B cell (primary cell): ENCODE measurements around the gene PLA2G6. TPM values are rescaled to one million over a fixed set of nuclear protein-coding genes. Genes with fewer than 3 reads are reported as not detected.

ENCODE experiments used
- ATAC-seq: fragments of 200-7000 bp; cut with Tn5 transposase; one replicate; pipeline ENCODE4 v1.10.0; 2021; ENCODE audit warnings: low read depth, mild to moderate bottlenecking, moderate number of reproducible peaks, moderate library complexity
- CTCF ChIA-PET: fragments of 350-600 bp; sonication (Branson Sonifier 250); formaldehyde crosslinking; loops from one replicate; lab custom pipeline; 2021; ENCODE audit warnings: antibody characterized with exemption, inconsistent platforms; lab: Charles Lee
- POLR2A ChIA-PET: fragments of 350-600 bp; sonication (Branson Sonifier 250); formaldehyde crosslinking; loops from one replicate; lab custom pipeline; 2021; ENCODE audit warnings: antibody characterized with exemption; lab: Charles Lee
- DNase-seq: peaks from one replicate; pipeline ENCODE4 v3.0.0; 2013
- H2AFZ ChIP-seq: 2 replicates; pipeline ENCODE4 v1.6.1; 2012; ENCODE audit warnings: mild to moderate bottlenecking, low read depth, low read length; ENCODE audit not compliant: insufficient read depth, poor library complexity, severe bottlenecking
- H3K27ac ChIP-seq, 2 donors: 1 replicate in 1 of 2; 2 replicates in 1 of 2; pipeline ENCODE4 v1.5.1; 2012 to 2013; ENCODE audit warnings: low read length in 2 of 2, mild to moderate bottlenecking in 2 of 2, moderate library complexity in 1 of 2
- H3K27me3 ChIP-seq, 4 experiments: fragments of 200-600 bp in 1 of 4; sonication (generic) in 1 of 4; replicated peaks in 1 of 4; 1 replicate in 2 of 4; 2 replicates in 2 of 4; pipeline versions ENCODE4 v1.6.1 to v1.7.0; 2013 to 2016; ENCODE audit warnings: low read length in 3 of 4, mild to moderate bottlenecking in 2 of 4, mixed read lengths in 1 of 4, moderate library complexity in 1 of 4; ENCODE audit not compliant: insufficient read depth in 4 of 4, control insufficient read depth in 3 of 4; ENCODE audit errors: control extremely low read depth in 1 of 4
- H3K36me3 ChIP-seq, 2 experiments: replicated peaks in 1 of 2; 1 replicate in 1 of 2; 2 replicates in 1 of 2; pipeline versions ENCODE4 v1.6.1 to v1.7.1; 2013; ENCODE audit warnings: low read length in 1 of 2; ENCODE audit not compliant: insufficient read depth in 2 of 2, control insufficient read depth in 1 of 2; ENCODE audit errors: control extremely low read depth in 1 of 2, extremely low read depth in 1 of 2
- H3K4me1 ChIP-seq, 2 donors: fragments of 200-600 bp in 1 of 2; sonication (generic) in 1 of 2; 1 replicate in 1 of 2; 2 replicates in 1 of 2; pipeline versions ENCODE4 v1.5.1 to v1.6.1; 2013 to 2017; ENCODE audit warnings: low read length in 2 of 2; ENCODE audit not compliant: control insufficient read depth in 2 of 2, insufficient read depth in 2 of 2
- H3K4me2 ChIP-seq: replicated peaks from 2 replicates; pipeline ENCODE3; 2012; ENCODE audit warnings: mild to moderate bottlenecking, low read depth, low read length; ENCODE audit not compliant: poor library complexity, severe bottlenecking
- H3K4me3 ChIP-seq, 5 experiments: fragments of 200-600 bp in 1 of 5; sonication (generic) in 1 of 5; 1 replicate in 3 of 5; 2 replicates in 2 of 5; pipeline versions ENCODE4 v1.5.1 to v1.7.0; 2011 to 2016; ENCODE audit warnings: low read length in 4 of 5, mild to moderate bottlenecking in 4 of 5, low read depth in 2 of 5, control low read depth in 1 of 5, moderate library complexity in 1 of 5; ENCODE audit not compliant: insufficient read depth in 1 of 5; ENCODE audit errors: control extremely low read depth in 1 of 5, extremely low read depth in 1 of 5
- H3K79me2 ChIP-seq: fragments of 200-600 bp; sonication (generic); one replicate; pipeline ENCODE4 v1.6.0; 2016; ENCODE audit warnings: low read length; ENCODE audit not compliant: control insufficient read depth, insufficient read depth
- H3K9ac ChIP-seq: fragments of 200-600 bp; sonication (generic); 2 replicates; pipeline ENCODE4 v1.6.1; 2017; ENCODE audit warnings: mild to moderate bottlenecking, low read length, moderate library complexity
- H3K9me3 ChIP-seq, 3 donors: one replicate each; pipeline versions ENCODE4 v1.6.1 to v1.7.1; 2013; ENCODE audit warnings: low read length in 2 of 3; ENCODE audit not compliant: control insufficient read depth in 2 of 3, insufficient read depth in 1 of 3; ENCODE audit errors: control extremely low read depth in 1 of 3
- H4K20me1 ChIP-seq: 2 replicates; pipeline ENCODE4 v1.6.0; 2012; ENCODE audit warnings: mild to moderate bottlenecking, low read length; ENCODE audit not compliant: insufficient read depth, control insufficient read depth, poor library complexity, severe bottlenecking
- H3K27ac Mint-ChIP-seq: one replicate; pipeline ENCODE4 v1.8.0; 2021; ENCODE audit warnings: mixed read lengths
- H3K27me3 Mint-ChIP-seq: one replicate; pipeline ENCODE4 v1.8.0; 2021; ENCODE audit warnings: mixed read lengths
- H3K4me1 Mint-ChIP-seq: one replicate; pipeline ENCODE4 v1.8.0; 2021; ENCODE audit warnings: mixed read lengths
- H3K4me3 Mint-ChIP-seq: one replicate; pipeline ENCODE4 v1.8.0; 2021; ENCODE audit warnings: mixed read lengths
- H3K9me3 Mint-ChIP-seq: one replicate; pipeline ENCODE4 v1.8.0; 2022; ENCODE audit warnings: mixed read lengths; ENCODE audit not compliant: insufficient read depth
- CTCF ChIP-seq: fragments of 200-600 bp; IDR thresholded peaks from one replicate; pipeline ENCODE4 v1.8.0; 2022; ENCODE audit warnings: antibody characterized with exemption, mild to moderate bottlenecking
- EZH2 ChIP-seq: IDR thresholded peaks from 2 replicates; pipeline ENCODE4 v1.6.1; 2012; ENCODE audit warnings: borderline replicate concordance, low read depth, mild to moderate bottlenecking, moderate library complexity, low read length; ENCODE audit not compliant: insufficient read depth, poor library complexity, severe bottlenecking
- WGBS: methylation state at CpG from one replicate; pipeline ENCODE4 v1.1.5; 2013; ENCODE audit warnings: missing lambda C conversion rate; ENCODE audit not compliant: insufficient coverage; 5-methylcytosine and 5-hydroxymethylcytosine counted together
- intact Hi-C: fragments of 100-400 bp; cut with micrococcal nuclease; formaldehyde crosslinking; loops from one replicate; pipeline ENCODE4 v1.10.0; 2022
- polyA plus RNA-seq: library from polyadenylated mRNA; depleted of rRNA; stranded (reverse); fragments of >200 nt; gene quantifications from 2 replicates; pipeline ENCODE4 v1.2.3, GENCODE V29; 2012
- total RNA-seq, 2 donors: library from RNA; stranded (reverse); fragments of 120-200 nt in 1 of 2; gene quantifications; 1 replicate in 1 of 2; 2 replicates in 1 of 2; pipeline versions ENCODE4 v1.2.3 to v1.2.4, GENCODE V29; 2013 to 2022

The PLA2G6 gene
- total and polyA plus RNA-seq, 2 donors (not counting 1 experiment from before 2014, with no cell fraction given): 125 to 148 TPM

- intact Hi-C loops: loop anchor here (1.0 to 5.0 kb wide), 3 partner anchors 18 to 109 kb away; partner anchors contain the start of genes MAFF, PLA2G6 and TMEM184B
- no peaks in the 10 kb centered on the region for H3K79me2 ChIP-seq
- H3K9me3 Mint-ChIP-seq: no peaks in the 10 kb centered on the region
- peak overlapping the region; percentile 80 for H2AFZ ChIP-seq
- peaks cover 0 to 10% of the 10 kb centered on the region in 2 experiments for H3K36me3 ChIP-seq
- POLR2A ChIA-PET: no interaction called here
- H3K27me3 Mint-ChIP-seq: no peaks in the 10 kb centered on the region
- H3K9ac ChIP-seq: peak overlapping the region; percentile 14
- peaks cover 22 to 23% of the 10 kb centered on the region in 2 donors for H3K4me1 ChIP-seq
- 36% methylated on average over 11 of the region's 14 CpGs for WGBS
- peak; percentile 54 for DNase-seq
- peaks cover 32% of the 10 kb centered on the region for H3K4me1 Mint-ChIP-seq
- peak overlapping the region; percentile 76 to 82 for H3K27ac ChIP-seq
- peak overlapping the region; percentile 87 for H3K27ac Mint-ChIP-seq
- no peaks in the 10 kb centered on the region for H3K27me3 ChIP-seq
- no peak overlapping the region for H3K4me3 ChIP-seq
- H3K4me2 ChIP-seq: peak overlapping the region; percentile 64
- CTCF ChIA-PET: interaction anchor here (0.7 kb wide), 1 partner anchor 13 kb away, joined by 3 read pairs; no protein-coding TSS in a partner anchor
- H3K4me3 Mint-ChIP-seq: no peak overlapping the region
- H3K9me3 ChIP-seq: no peaks in the 10 kb centered on the region
- ATAC-seq: peak; percentile 25
- TF ChIP-seq CTCF (no peak), EZH2 (no peak)
- no peaks in the 10 kb centered on the region for H4K20me1 ChIP-seq
Observed at GRCh38 chr22:38162881-38163843, 18.5 kb downstream of the PLA2G6 start.

GRCh38 chr22:38155703-38156102, 25.9 kb downstream of the PLA2G6 start:
- no peaks in the 10 kb centered on the region for H3K36me3 ChIP-seq
- WGBS: no CpG with 5 or more reads among the region's 1 CpG
- TF ChIP-seq EZH2: no peak
- TF ChIP-seq CTCF: no peak
- Mint-ChIP-seq H3K9me3 (no peaks in the 10 kb centered on the region), H3K4me1 (peaks cover 10% of the 10 kb centered on the region), H3K27ac (no peak overlapping the region), H3K4me3 (no peak overlapping the region), H3K27me3 (no peaks in the 10 kb centered on the region)
- no peak for ATAC-seq
- H3K4me3 ChIP-seq: no peak overlapping the region
- ChIA-PET CTCF (no interaction called here), POLR2A (no interaction called here)
- no peak for DNase-seq
- H4K20me1 ChIP-seq: no peaks in the 10 kb centered on the region
- H3K9ac ChIP-seq: no peak overlapping the region
- H3K79me2 ChIP-seq: peaks cover 24% of the 10 kb centered on the region
- intact Hi-C loops: no loop called here
- H3K27me3 ChIP-seq: no peaks in the 10 kb centered on the region
- H3K9me3 ChIP-seq: peaks cover 0 to 1% (median 0%) of the 10 kb centered on the region in 3 donors
- H2AFZ ChIP-seq: no peak overlapping the region
- peaks cover 2 to 3% of the 10 kb centered on the region in 2 donors for H3K4me1 ChIP-seq
- no peak overlapping the region for H3K27ac ChIP-seq
- no peak overlapping the region for H3K4me2 ChIP-seq
